ENCODE data around the gene SLC7A1.

DNA sequence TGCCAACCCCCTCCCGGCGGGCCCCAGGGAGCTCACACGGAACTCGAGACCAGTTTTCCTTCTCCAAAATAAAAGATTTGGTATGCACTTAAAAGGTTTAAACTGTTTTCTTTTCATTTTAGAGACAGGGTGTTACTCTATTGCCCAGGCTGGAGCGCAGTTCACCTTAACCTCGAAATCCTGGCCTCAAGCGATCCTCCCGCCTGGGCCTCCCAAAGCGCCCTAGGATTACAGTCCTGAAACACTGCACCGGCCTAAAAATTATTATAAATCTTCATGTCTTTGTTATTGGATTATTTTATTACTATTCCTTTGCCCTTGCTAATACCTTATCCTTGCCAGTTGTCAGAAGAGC lies 553 bp upstream of the SLC7A1 start:
- TF ChIP-seq SUZ12 (IDR thresholded peaks at IDR 0.05; ENCODE audit: low read depth, low read length) (no peak), ZNF263 (CRISPR knock-in tag; IDR thresholded peaks at IDR 0.05) (no peak), ZNF296 (CRISPR knock-in tag; conservative IDR thresholded peaks at IDR 0.05) (no peak), POLR2AphosphoS5 (IDR thresholded peaks at IDR 0.05; ENCODE audit: low read depth, low read length) (no peak), FOXK2 (IDR thresholded peaks at IDR 0.05) (no peak), MAZ (IDR thresholded peaks at IDR 0.05; ENCODE audit: borderline replicate concordance, low read depth, low read length) (no peak), MAZ (CRISPR knock-in tag; IDR thresholded peaks at IDR 0.05; ENCODE audit: low read depth) (no peak)
